Hematopoietic multipotent progenitor cell (in vitro differentiated cells): ENCODE measurements around the gene NELL2. TPM values are rescaled to one million over a fixed set of nuclear protein-coding genes. Genes with fewer than 3 reads are reported as not detected.
"Not testable (repeated sequence)": the region's sequence is repeated elsewhere in the genome, so short reads cannot be mapped to it uniquely, and the experiment has no call there.

Experiments
- DNase-seq, 3 donors: peaks; one replicate each; pipeline ENCODE4 v3.0.0-alpha.2; 2011 to 2015; ENCODE audit warnings: low read depth in 2 of 3, low spot score in 2 of 3
- total RNA-seq: library from RNA; depleted of rRNA; stranded (reverse); fragments of >200 nt; gene quantifications from one replicate; pipeline ENCODE4 v1.2.3, GENCODE V29; 2012

NELL2 gene
- total RNA-seq, 1 donor: under 0.01 TPM

DNA sequence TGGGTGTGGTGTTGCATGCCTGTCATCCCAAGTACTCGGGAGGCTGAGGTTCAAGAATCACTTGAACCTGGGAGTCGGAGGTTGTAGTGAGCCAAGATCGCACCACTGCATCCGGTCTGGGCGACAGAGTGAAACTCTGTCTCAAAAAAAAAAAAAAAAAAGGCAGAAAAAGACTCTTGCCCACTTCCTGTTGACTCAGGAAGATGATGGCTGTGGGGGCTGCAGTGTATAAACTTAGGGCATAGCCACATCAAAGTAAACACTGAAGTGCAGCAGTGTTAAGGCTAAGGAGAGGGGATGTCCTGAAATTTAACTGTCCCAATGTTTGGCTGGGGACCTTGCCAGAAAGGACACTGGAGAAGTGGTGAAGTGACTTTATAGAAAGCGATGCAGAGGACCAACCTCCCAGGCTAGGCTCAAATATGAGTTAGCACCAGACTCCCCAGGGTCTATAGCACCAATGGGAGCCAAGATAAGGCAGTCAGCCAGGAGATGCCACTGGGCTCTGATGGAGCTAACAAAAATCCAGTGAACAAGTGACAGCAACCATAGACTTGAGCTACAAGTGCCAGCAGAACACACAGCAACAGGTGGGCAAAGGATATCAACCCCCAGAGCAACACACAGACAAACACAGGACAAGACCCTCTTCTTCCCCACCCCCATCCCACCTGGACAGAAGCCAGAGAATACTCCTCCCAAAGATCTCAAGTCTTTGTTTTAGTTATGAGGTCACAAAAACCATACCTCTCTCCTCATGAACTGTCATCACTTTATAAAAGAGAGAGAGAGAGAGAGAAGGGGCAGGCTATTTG is 28.0 kb downstream of the NELL2 start:
- peak in 1 of 3 donors; percentile 39 for DNase-seq

GRCh38 chr12:44847403-44847802 is 28.7 kb downstream of the NELL2 start:
- no peak for DNase-seq

DNA sequence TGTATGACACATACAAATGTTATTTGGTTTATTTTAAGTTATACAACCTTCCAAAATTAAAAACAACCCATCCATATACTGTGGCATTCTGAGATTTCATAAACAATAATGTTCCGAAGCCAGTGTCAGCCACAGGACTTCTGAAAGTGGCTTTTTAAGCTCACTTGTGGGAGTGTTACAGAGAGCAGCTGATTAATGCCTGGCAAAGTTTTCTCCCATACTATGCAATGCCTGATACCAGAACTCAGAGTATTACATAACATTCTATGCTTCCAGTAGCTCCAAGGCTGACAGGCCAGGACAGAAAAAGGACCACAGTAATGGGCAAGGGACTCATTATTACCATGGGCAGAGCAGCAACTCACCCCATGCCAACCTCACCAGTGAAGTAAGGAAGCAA is 29.3 kb downstream of the NELL2 start:
- no peak for DNase-seq

DNA sequence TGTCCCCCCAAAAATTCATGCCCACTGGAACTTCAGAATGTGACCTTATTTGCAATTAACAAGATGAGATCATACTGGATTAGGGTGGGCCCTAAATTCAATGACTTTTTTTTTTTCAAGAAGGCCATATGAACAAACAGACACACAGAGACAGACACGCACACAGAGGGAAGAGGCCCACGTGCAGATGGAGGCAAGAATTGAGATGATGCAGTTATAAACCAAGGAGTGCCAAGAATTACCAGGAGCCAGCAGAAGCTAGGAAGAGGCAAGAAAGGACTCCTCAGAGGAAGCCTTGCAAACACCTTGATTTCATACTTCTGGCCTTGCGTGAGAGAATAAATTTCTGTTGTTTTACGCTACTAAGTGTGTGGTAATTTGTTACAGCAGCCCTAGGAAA is 33.4 kb downstream of the NELL2 start:
- no peak for DNase-seq

GRCh38 chr12:44839785-44840184 is 36.3 kb downstream of the NELL2 start:
- no peak for DNase-seq

- DNase-seq: no peak
Observed at GRCh38 chr12:44837114-44837755, 38.9 kb downstream of the NELL2 start.

GRCh38 chr12:44835641-44836379 is 40.3 kb downstream of the NELL2 start:
- no peak for DNase-seq

- not testable (repeated sequence) for DNase-seq
Observed at GRCh38 chr12:44834996-44835395, 41.1 kb downstream of the NELL2 start.

DNA sequence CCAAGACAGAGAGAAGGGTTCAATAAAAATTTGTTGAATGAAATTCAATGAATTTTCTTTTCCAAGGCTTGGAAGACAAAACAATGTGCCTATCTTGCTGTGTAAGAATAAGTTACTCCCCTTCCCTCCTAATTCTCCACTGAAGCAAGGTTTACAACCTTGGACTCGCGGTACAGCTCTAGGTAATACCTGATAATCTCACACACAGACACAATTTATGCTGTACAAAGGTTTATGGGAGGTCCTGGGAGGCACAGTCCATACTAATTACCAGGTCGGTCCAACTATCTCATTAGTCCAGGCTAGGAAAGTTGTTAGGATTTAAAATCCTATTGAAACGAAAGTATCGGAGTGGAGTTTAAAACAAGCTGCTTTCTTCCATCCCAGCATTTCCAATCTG is 42.6 kb downstream of the NELL2 start:
- DNase-seq: no peak

DNA sequence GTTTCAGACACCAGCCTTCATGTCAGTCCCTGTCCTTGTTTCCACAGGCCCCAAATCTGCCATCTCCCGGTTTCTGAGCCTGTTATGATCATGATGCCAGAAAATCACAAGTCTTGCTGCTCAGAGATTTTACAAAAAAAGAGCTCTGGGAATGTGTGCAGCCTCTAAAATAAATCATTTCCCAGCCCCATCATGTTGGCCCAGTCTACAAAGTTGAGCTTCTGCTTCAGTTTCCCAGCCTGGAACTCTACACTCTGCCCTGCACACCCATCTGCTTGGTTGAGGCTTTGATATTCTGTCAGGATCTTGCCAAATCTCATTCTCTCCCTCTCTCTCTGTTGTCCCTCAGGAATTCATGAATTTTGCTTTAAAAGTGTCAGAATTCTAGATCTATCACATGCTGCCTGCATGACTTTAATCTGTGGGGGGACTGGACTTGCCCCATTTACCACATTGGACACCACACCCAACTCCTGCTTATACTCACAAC is 45.5 kb downstream of the NELL2 start:
- no peak for DNase-seq

DNA sequence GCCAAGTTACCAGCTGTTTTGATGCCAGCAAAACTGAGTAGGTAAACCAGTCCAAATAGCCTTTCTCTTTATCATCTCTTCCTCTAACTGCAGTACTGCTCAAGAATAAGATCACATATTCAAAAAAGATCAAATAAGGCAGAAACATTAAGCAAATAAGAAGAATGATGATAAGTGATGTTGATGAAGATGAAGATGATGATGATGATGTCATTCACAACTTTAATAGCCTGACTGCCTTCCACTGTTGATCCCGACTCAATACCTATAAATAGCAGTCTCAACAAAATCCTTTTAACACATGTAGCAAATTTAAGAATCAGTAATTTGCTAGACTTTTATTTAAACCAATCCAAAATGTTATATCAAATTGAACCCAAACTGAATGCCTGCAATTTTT is 47.1 kb downstream of the NELL2 start:
- DNase-seq: no peak

GRCh38 chr12:44827832-44828438 is 48.2 kb downstream of the NELL2 start:
- DNase-seq: peak in 1 of 3 donors; percentile 38

GRCh38 chr12:44821702-44822101 is 54.4 kb downstream of the NELL2 start:
- not testable (repeated sequence) for DNase-seq

GRCh38 chr12:44819884-44820283 is 56.2 kb downstream of the NELL2 start:
- no peak for DNase-seq

GRCh38 chr12:44817687-44818086 is 58.4 kb downstream of the NELL2 start:
- no peak for DNase-seq

DNA sequence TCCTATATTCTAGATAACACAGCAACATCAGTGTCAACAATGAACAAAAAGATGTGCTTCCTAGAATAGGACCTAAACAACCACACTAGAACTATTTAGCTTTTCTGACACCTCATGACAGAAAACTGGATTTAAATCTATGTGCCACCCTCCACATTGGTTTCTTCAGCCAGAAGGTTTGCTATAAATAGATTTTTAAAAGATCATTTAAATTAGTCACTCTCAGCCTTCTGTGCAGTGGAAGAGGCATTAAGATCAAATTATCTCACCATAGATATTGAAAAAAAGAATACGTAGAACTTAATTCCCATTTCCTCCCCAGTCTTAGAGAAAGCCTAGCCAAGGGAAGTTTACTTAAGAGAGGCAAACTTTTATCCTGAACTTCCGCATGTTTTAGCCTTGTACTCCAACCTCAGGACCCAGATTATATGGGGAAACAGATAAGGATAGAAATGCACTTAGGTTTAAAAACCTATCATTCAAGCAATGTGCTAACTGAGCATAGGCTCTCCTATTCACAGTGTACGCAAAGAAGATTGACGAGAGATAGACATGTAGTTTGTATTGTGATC is 59.6 kb downstream of the NELL2 start:
- DNase-seq: no peak

- no peak for DNase-seq
Observed at GRCh38 chr12:44812062-44812461, 64.1 kb downstream of the NELL2 start.

DNA sequence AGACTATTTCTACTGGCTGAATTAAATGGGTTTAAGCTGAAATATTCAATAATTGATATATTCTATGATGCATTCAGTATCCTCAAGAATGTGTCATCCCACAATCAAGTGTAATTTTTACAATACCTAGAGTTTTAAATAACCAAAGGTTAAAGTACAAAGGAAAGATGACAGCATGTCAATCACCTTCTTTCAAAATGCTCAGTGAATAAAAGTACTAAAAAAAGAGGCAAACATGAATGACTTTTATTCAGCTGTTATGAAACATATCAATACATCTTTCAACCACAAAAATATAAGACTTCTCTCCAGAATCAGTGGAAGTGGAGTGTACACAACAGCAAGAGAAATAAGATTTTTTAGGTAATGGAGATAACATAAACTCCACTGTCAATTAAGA is 72.0 kb downstream of the NELL2 start:
- no peak for DNase-seq

- no peak for DNase-seq
Observed at GRCh38 chr12:44795970-44796369, 80.1 kb downstream of the NELL2 start.

GRCh38 chr12:44788731-44789130 is 87.4 kb downstream of the NELL2 start:
- no peak for DNase-seq
